GM21526 (cell line): Measurements from ENCODE around the gene CSHL1.

Experiments
- ATAC-seq: cut with Tn5 transposase; IDR thresholded peaks from one replicate; pipeline ENCODE4 v1.9.1; 2021; ENCODE audit warnings: moderate library complexity; ENCODE audit not compliant: unreplicated experiment, low FRiP score

The CSHL1 gene

GRCh38 chr17:63911041-63911635 lies at the start of gene CSHL1:
Gene CSHL1, minus strand, starts transcription at chr17:63911258. Its CDS starts 62 bp downstream, at chr17:63911196.
- ATAC-seq: no peak

GRCh38 chr17:63960430-63960829 lies 49.4 kb upstream of the CSHL1 start:
- no peak for ATAC-seq

- no peak for ATAC-seq
Measured at GRCh38 chr17:63960006-63960405, 48.9 kb upstream of the CSHL1 start.

GRCh38 chr17:63956296-63956920 lies 45.4 kb upstream of the CSHL1 start:
- ATAC-seq: no peak

GRCh38 chr17:63955791-63956190 lies 44.7 kb upstream of the CSHL1 start:
- ATAC-seq: no peak

- no peak for ATAC-seq
Measured at GRCh38 chr17:63955232-63955631, 44.2 kb upstream of the CSHL1 start.

- no peak for ATAC-seq
Measured at GRCh38 chr17:63954402-63955063, 43.5 kb upstream of the CSHL1 start.

GRCh38 chr17:63950940-63951907 lies 40.2 kb upstream of the CSHL1 start:
- no peak for ATAC-seq

- ATAC-seq: no peak
Measured at GRCh38 chr17:63949576-63950250, 38.7 kb upstream of the CSHL1 start.

GRCh38 chr17:63948521-63948920 lies 37.5 kb upstream of the CSHL1 start:
- no peak for ATAC-seq

GRCh38 chr17:63947711-63948330 lies 36.8 kb upstream of the CSHL1 start:
- no peak for ATAC-seq

- no peak for ATAC-seq
Measured at GRCh38 chr17:63946440-63947363, 35.6 kb upstream of the CSHL1 start.

GRCh38 chr17:63945784-63946439 lies 34.9 kb upstream of the CSHL1 start:
- ATAC-seq: no peak

- ATAC-seq: no peak
Measured at GRCh38 chr17:63944736-63945499, 33.9 kb upstream of the CSHL1 start.

GRCh38 chr17:63943745-63944144 lies 32.7 kb upstream of the CSHL1 start:
- no peak for ATAC-seq

GRCh38 chr17:63942309-63942985 lies 31.4 kb upstream of the CSHL1 start:
- ATAC-seq: no peak

GRCh38 chr17:63941751-63942150 lies 30.7 kb upstream of the CSHL1 start:
- no peak for ATAC-seq
